Measurements from ENCODE around the gene CCDC24. TPM values are rescaled to one million over a fixed set of nuclear protein-coding genes. Genes with fewer than 3 reads are reported as not detected.

The CCDC24 gene
- total RNA-seq, 1 donor from 2014 or later, result 3.3 TPM

GRCh38 chr1:44035726-44036408 lies 44.5 kb downstream of the CCDC24 start:
- H3K27ac Mint-ChIP-seq, result peak overlapping the region; percentile 47
- H3K9ac ChIP-seq, result no peak overlapping the region

GRCh38 chr1:44036409-44037139 lies 45.2 kb downstream of the CCDC24 start:
- Histone ChIP-seq H3K79me2 (ENCODE audit: low read depth) (no peaks in the 10 kb centered on the region), H3K4me1 (peaks cover 20% of the 10 kb centered on the region), H2AFZ (replicated peaks) (no peak overlapping the region), H3K4me2 (no peak overlapping the region), H3K4me3 (no peak overlapping the region), H3K27me3 (no peaks in the 10 kb centered on the region), H3F3A (ENCODE audit: low read depth) (peaks cover 20% of the 10 kb centered on the region), H3K9me3 (ENCODE audit: low read depth) (no peaks in the 10 kb centered on the region), H3K9ac (no peak overlapping the region), H3K36me3 (no peaks in the 10 kb centered on the region), H4K20me1 (ENCODE audit: low read depth) (no peaks in the 10 kb centered on the region), H3K27ac (no peak overlapping the region)
- H3K9me3 Mint-ChIP-seq, result no peaks in the 10 kb centered on the region
- peak overlapping the region; percentile 4 for H3K4me3 Mint-ChIP-seq
- no peaks in the 10 kb centered on the region for H3K36me3 Mint-ChIP-seq
- peak; percentile 82 for DNase-seq (ENCODE audit: low spot score)
- TF ChIP-seq CTCF (IDR thresholded peaks at IDR 0.05), result peak; percentile 86
- TF ChIP-seq EZH2phosphoT487 (IDR thresholded peaks at IDR 0.05), result no peak
- H3K27ac Mint-ChIP-seq, result no peak overlapping the region
- H3K27me3 Mint-ChIP-seq (ENCODE audit: insufficient read depth, low read depth), result peaks cover 6% of the 10 kb centered on the region
- H3K4me1 Mint-ChIP-seq, result peaks cover 40% of the 10 kb centered on the region

More at GRCh38 chr1:44035726-44036408, 44.5 kb downstream of the CCDC24 start:
- peak; percentile 55 for DNase-seq (ENCODE audit: low spot score)
- H3K36me3 ChIP-seq, result no peaks in the 10 kb centered on the region
- peaks cover 43% of the 10 kb centered on the region for H3K4me1 Mint-ChIP-seq
- no peaks in the 10 kb centered on the region for H3K9me3 ChIP-seq (ENCODE audit: low read depth)
- TF ChIP-seq EZH2 (IDR thresholded peaks at IDR 0.05) (no peak), CTCF (IDR thresholded peaks at IDR 0.05) (peak; percentile 32)
- no peaks in the 10 kb centered on the region for H3K27me3 ChIP-seq
- H3K9me3 Mint-ChIP-seq, result no peaks in the 10 kb centered on the region
- H3K27me3 Mint-ChIP-seq (ENCODE audit: insufficient read depth, low read depth), result peaks cover 6% of the 10 kb centered on the region
- no peak overlapping the region for H2AFZ ChIP-seq (replicated peaks)
- no peaks in the 10 kb centered on the region for H3K79me2 ChIP-seq (ENCODE audit: low read depth)
- no peak overlapping the region for H3K4me3 ChIP-seq
- H3K4me3 Mint-ChIP-seq, result no peak overlapping the region
- no peaks in the 10 kb centered on the region for H4K20me1 ChIP-seq (ENCODE audit: low read depth)
- H3K36me3 Mint-ChIP-seq, result no peaks in the 10 kb centered on the region
- H3F3A ChIP-seq (ENCODE audit: low read depth), result peaks cover 27% of the 10 kb centered on the region
- no peak overlapping the region for H3K4me2 ChIP-seq
- no peak overlapping the region for H3K27ac ChIP-seq
- H3K4me1 ChIP-seq, result peaks cover 21% of the 10 kb centered on the region

GRCh38 chr1:44037154-44037553 lies 45.8 kb downstream of the CCDC24 start:
- Histone ChIP-seq H3K4me3 (no peak overlapping the region), H2AFZ (replicated peaks) (no peak overlapping the region), H3K9me3 (ENCODE audit: low read depth) (no peaks in the 10 kb centered on the region), H3K9ac (no peak overlapping the region), H3F3A (ENCODE audit: low read depth) (peaks cover 14% of the 10 kb centered on the region), H3K4me1 (peaks cover 14% of the 10 kb centered on the region), H3K36me3 (no peaks in the 10 kb centered on the region), H4K20me1 (ENCODE audit: low read depth) (no peaks in the 10 kb centered on the region), H3K79me2 (ENCODE audit: low read depth) (no peaks in the 10 kb centered on the region), H3K27me3 (no peaks in the 10 kb centered on the region), H3K27ac (no peak overlapping the region), H3K4me2 (no peak overlapping the region)
- peaks cover 6% of the 10 kb centered on the region for H3K27me3 Mint-ChIP-seq (ENCODE audit: insufficient read depth, low read depth)
- H3K9me3 Mint-ChIP-seq, result no peaks in the 10 kb centered on the region
- TF ChIP-seq EZH2 (IDR thresholded peaks at IDR 0.05) (no peak), CTCF (IDR thresholded peaks at IDR 0.05) (no peak), EZH2phosphoT487 (IDR thresholded peaks at IDR 0.05) (no peak)
- DNase-seq (ENCODE audit: low spot score), result no peak
- H3K4me3 Mint-ChIP-seq, result no peak overlapping the region
- peaks cover 34% of the 10 kb centered on the region for H3K4me1 Mint-ChIP-seq
- no peaks in the 10 kb centered on the region for H3K36me3 Mint-ChIP-seq
- peak overlapping the region; percentile 64 for H3K27ac Mint-ChIP-seq
